OCI-LY7 (cell line): ENCODE measurements around the gene MAML3.

Experiments
- CTCF ChIP-seq: fragments of 200-600 bp; sonication (generic); conservative IDR thresholded peaks from 2 replicates; pipeline ENCODE4 v1.5.1; 2014; ENCODE audit warnings: mild to moderate bottlenecking, antibody characterized with exemption, low read length, moderate library complexity, mixed read lengths
- EZH2phosphoT487 ChIP-seq: fragments of 200-600 bp; sonication (generic); IDR thresholded peaks from 2 replicates; pipeline ENCODE4 v1.6.1; 2018; ENCODE audit warnings: low read depth, borderline replicate concordance, mild to moderate bottlenecking, mixed run types, antibody characterized with exemption, low read length, moderate library complexity, mixed read lengths

GRCh38 chr4:140186082-140186438 lies 32.1 kb upstream of the MAML3 start:
- TF ChIP-seq CTCF (no peak), EZH2phosphoT487 (no peak)
